Breast epithelium (tissue), 3 donors: ENCODE results near the gene PPFIA1.

ENCODE experiments used
- POLR2A ChIP-seq: fragments of 450-650 bp; IDR thresholded peaks from one replicate; pipeline ENCODE4 v1.6.1; 2016; ENCODE audit warnings: antibody characterized with exemption, mild to moderate bottlenecking, moderate library complexity
- POLR2AphosphoS5 ChIP-seq, 3 donors: sonication (generic); formaldehyde crosslinking; IDR thresholded peaks; one replicate each; pipeline ENCODE4 v1.6.1; 2017; ENCODE audit warnings: antibody characterized with exemption in 3 of 3
- TF ChIP-seq, protein P1 (sequence below), 3 donors: fragments of 450-650 bp; IDR thresholded peaks; one replicate each; pipeline ENCODE4 v1.5.1; 2016 to 2017; ENCODE audit warnings: antibody characterized with exemption in 3 of 3, mild to moderate bottlenecking in 3 of 3, moderate library complexity in 3 of 3

DNA sequence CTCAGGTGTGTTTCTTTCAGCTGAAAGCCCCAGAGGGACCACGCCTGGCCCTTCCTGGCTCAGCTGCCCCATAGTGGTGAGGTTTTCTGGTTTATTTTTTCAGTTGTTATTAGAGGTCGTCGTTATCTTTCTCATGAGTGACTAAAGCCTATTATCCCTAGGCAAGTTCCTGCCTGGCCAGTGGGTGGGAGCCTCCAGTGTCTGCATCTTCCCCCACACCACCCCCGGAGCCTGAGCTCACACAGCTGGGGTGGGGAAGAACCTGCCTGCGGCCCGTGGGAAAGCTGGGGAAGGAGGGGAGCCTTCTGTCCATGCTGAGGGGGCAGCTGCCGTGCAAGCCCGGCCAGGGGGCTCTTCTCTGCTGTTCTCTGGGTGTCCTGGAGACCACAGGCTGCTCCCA is 24.3 kb upstream of the PPFIA1 start:
- TF ChIP-seq POLR2AphosphoS5 (IDR thresholded peaks at IDR 0.05) (no peak), POLR2A (no peak)
- TF ChIP-seq, protein P1, sequence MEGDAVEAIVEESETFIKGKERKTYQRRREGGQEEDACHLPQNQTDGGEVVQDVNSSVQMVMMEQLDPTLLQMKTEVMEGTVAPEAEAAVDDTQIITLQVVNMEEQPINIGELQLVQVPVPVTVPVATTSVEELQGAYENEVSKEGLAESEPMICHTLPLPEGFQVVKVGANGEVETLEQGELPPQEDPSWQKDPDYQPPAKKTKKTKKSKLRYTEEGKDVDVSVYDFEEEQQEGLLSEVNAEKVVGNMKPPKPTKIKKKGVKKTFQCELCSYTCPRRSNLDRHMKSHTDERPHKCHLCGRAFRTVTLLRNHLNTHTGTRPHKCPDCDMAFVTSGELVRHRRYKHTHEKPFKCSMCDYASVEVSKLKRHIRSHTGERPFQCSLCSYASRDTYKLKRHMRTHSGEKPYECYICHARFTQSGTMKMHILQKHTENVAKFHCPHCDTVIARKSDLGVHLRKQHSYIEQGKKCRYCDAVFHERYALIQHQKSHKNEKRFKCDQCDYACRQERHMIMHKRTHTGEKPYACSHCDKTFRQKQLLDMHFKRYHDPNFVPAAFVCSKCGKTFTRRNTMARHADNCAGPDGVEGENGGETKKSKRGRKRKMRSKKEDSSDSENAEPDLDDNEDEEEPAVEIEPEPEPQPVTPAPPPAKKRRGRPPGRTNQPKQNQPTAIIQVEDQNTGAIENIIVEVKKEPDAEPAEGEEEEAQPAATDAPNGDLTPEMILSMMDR (IDR thresholded peaks at IDR 0.05): no peak
